Measurements from ENCODE around the gene OR2V1. TPM values are rescaled to one million over a fixed set of nuclear protein-coding genes. Genes with fewer than 3 reads are reported as not detected.
"Not testable (repeated sequence)": the region's sequence is repeated elsewhere in the genome, so short reads cannot be mapped to it uniquely, and the experiment has no call there.

OR2V1 gene
- polyA plus RNA-seq, 1 donor = not detected

GRCh38 chr5:181127907-181128626 is 2.9 kb downstream of the OR2V1 start:
- no peak for DNase-seq (ENCODE audit: low read depth)

DNA sequence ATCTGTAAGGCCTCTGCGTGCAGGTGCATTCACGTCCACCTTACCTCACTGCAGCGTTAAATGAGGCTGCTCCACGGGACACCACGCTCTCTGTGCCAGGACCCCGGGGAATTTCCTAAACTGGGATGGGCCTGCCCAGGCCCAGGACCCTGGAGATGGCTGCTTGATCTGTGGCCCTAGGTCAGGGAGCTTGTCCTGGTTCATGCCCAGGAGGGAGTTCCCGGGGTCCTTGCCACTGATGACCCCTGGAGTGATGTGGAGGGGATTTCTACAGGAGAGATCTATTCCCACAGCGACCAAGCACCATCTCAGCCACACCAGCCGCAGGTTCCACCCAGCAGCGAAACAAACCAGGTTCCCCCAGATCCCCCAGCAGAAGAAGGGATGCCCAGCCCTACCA is 3.5 kb downstream of the OR2V1 start:
- no peak for DNase-seq (ENCODE audit: low read depth)

DNA sequence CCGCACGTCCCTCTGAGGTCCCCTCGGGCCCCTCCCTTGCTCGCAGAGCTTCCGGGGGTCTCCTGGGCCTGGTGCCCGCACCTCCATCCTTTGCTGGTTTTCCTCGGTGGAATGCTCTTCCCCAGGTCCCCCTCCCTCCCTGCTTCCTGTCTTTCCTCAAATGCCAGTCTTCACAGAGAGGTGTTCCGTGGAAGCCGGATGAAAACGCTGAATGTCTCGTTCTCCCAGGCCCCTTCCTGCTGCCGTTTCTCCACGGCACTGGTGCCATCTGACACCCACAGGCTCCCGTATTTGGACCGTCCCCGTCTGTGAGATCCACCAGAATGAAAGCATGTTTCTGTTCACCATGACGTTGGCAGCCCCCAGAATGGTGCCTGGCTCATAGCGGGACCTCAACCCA is 4.1 kb downstream of the OR2V1 start:
- no peak for DNase-seq (ENCODE audit: low read depth)

- DNase-seq (ENCODE audit: low read depth) = no peak
These were observed 6.4 kb downstream of the OR2V1 start for GRCh38 chr5:181124526-181124925.

DNA sequence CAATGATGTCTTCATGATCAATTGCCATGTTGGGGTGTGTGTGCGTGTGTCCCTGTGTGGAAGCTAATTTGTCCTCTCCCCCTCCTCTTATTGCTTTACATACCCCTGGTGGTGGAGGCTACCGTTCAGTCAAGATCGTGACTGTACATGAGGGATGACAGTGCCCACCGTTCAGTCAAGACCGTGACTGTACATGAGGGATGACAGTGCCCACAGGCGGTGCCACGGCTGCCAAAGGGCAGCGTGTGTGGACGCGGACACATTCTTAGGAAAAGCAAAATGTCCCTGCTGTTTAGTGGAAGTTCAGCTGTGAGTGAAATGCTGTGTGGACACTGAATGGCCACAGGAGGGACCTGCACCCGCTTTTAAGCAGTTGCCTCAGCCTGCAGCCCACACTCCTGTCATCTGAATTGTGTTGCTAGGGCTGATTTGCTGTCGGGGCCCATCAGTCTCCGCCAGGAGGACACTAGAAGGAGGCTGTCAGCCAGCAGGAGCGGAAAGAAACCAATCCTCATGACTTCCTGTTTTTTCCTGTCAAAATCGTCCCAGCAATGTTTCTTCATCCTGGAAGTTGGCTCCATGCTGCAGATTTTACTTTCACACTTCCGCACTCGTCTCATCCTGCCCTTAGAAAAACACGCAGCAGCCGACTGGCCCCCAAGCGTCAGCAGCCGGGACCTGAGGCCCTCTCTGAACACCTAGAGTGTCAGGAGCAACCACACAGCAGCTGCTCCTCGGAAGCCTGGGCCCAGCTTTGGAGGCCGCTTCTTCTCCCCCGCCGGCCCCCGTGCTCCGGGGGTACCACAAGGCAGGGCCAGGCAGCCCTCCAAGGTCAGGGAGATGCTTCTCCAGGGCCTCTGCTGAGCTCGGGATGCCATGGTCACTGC is 9.1 kb downstream of the OR2V1 start:
- DNase-seq (ENCODE audit: low read depth) = no peak

GRCh38 chr5:181120761-181121160 is 10.2 kb downstream of the OR2V1 start:
- DNase-seq (ENCODE audit: low read depth) = no peak

DNA sequence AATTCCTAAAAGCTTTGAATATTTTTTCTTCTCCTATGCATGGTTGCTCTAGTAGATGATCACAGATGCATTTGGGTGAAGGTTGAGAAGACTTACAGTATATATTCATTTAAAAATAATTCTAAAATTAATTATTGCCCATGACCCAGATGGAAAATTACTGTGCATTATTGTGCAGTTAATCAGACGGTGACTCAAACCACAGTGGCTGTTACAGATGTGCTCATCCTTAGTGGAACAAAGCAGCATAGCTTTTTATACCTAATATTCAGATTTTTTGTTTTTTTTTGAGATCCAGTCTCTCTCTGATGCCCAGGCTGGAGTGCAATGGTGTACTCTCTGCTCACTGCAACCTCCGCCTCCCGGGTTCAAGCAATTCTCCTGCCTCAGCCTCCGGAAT is 10.7 kb downstream of the OR2V1 start:
- no peak for DNase-seq (ENCODE audit: low read depth)

DNA sequence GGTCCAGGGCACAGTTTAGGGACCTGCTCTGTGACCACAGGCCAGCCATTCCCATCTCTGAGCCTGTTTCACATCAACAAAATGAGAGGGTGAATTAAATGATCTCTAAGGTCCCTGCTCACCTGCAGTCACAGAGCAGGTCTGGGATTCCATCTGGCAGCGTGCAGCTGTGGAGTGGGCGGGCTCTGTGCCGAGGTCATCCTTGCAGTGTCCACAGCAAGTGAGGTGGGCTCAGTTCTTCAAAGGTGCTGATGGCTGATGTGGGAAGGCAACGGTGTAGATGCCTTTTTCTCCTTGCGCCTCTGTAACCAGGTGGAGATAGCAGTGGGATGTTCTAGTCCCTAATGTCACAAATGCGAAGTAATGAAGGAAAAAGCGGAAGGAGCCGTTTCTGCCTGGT is 11.9 kb downstream of the OR2V1 start:
- DNase-seq (ENCODE audit: low read depth) = no peak

- no peak for DNase-seq (ENCODE audit: low read depth)
These were observed 12.6 kb downstream of the OR2V1 start for GRCh38 chr5:181118369-181118768.

GRCh38 chr5:181114844-181115778 is 15.9 kb downstream of the OR2V1 start:
- DNase-seq (ENCODE audit: low read depth) = no peak

- no peak for DNase-seq (ENCODE audit: low read depth)
These were observed 16.6 kb downstream of the OR2V1 start for GRCh38 chr5:181114284-181114843.

- DNase-seq (ENCODE audit: low read depth) = not testable (repeated sequence)
These were observed 17.4 kb downstream of the OR2V1 start for GRCh38 chr5:181113572-181113971.

- no peak for DNase-seq (ENCODE audit: low read depth)
These were observed 18.5 kb downstream of the OR2V1 start for GRCh38 chr5:181112476-181112875.

GRCh38 chr5:181111010-181111409 is 20.0 kb downstream of the OR2V1 start:
- no peak for DNase-seq (ENCODE audit: low read depth)

GRCh38 chr5:181109489-181110013 is 21.4 kb downstream of the OR2V1 start:
- DNase-seq (ENCODE audit: low read depth) = no peak

DNA sequence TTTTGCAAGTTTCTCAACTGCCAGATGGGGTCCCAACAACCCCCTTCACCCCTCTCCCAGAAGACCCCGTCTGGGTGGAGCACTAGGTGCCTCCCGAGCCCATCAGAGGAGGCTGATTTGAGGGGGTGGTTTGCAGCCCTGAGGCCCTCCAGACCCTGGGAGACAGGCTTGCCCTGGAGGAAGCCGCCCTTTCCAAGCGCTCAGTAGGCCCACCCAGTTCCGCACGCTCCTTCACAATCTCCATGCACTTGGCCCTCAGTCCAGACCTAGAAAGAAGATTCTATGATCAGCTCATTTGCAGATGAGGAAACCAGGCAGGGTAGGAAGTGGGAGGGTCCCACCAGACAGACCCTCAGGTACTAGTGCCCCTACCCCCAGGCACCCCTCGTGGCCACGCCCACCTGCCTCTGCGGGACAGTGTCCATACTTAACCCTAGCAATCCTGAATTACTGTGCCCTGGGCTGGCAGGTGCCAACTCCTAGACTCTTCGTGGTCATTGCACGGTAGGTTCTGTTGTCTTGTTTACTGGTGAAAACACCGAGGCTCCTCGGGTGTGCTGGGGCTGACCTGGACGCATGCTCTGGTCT is 22.3 kb downstream of the OR2V1 start:
- DNase-seq (ENCODE audit: low read depth) = no peak

DNA sequence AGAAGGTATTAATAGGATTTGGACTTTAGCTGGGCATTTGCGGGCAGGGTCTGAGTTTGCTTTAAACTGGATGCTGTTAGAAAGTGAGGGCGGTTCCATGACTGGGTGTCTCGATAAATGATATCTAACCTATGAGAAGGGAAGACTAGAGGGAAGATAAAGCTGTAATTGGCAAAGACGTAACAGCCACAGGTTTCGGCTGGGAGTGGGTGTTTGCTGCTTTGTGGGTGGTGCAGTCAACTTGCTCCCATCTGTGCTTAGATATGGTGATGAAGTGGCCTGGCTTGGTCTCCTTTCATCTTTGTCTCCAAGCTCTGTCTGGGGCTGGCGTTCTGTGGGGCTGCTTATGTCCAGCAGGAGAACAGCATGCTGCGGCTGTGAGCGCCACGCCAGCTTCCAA is 23.3 kb downstream of the OR2V1 start:
- DNase-seq (ENCODE audit: low read depth) = no peak

DNA sequence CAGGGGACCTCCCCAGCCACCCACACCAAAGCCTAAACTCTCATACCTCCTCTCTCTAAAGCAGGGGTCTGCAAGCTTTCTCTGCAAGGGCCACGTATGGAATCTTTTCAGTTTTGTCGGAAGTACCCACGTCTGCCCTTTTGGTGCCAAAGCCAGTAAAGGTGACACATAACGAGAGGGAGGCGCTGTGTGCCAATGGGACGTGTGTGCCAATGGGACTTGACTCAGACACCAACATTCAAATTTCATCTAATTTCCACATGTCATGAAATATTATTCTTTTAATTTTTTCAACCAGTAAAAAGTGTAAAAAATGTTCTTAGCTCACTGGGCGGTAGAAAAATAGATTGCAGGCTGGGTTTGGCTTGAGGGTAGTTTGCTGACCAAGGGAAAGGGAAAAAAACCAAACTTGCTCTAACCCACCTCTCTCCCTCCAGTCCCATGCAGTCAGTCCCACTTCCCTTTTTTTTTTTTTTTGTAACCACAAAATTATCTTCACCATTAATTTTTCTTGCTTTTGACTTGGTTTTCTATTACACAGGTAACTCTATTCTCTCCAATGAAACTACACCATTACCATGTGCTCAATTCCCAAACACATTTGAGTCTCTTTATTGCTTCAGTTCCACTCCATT is 25.5 kb downstream of the OR2V1 start:
- no peak for DNase-seq (ENCODE audit: low read depth)

GRCh38 chr5:181104606-181105390 is 26.2 kb downstream of the OR2V1 start:
- not testable (repeated sequence) for DNase-seq (ENCODE audit: low read depth)

DNA sequence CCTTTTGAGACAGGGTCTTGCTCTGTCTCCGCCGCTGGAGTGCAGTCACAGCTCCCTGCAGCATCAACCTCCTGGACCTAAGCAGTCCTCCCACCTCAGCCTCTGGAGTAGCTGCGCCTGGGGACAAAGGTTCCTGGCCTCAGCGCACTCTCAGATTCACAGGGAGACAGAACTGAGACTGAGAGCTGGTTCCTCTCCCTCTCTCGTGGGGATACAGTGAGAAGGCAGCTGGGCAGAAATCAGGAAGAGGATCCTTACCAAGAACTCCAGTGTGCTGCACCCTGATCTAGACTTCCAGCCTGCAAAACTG is 26.8 kb downstream of the OR2V1 start:
- not testable (repeated sequence) for DNase-seq (ENCODE audit: low read depth)

Measured in forelimb muscle (tissue), 1 donor.